GM12801 (cell line): ENCODE data around the gene TAF1D.

Source experiments
- CTCF ChIP-seq: IDR thresholded peaks from one replicate; pipeline ENCODE4 v1.5.1; 2011; ENCODE audit warnings: control low read depth; ENCODE audit not compliant: insufficient read length; ENCODE audit errors: extremely low read depth

Gene TAF1D

GRCh38 chr11:93773601-93774200 is 32.4 kb upstream of the TAF1D start:
- no peak for TF ChIP-seq CTCF

- no peak for TF ChIP-seq CTCF
Measured at GRCh38 chr11:93773045-93773477, 31.8 kb upstream of the TAF1D start.

- TF ChIP-seq CTCF = no peak
Measured at GRCh38 chr11:93772123-93772522, 30.8 kb upstream of the TAF1D start.

- no peak for TF ChIP-seq CTCF
Measured at GRCh38 chr11:93770160-93770559, 28.9 kb upstream of the TAF1D start.

GRCh38 chr11:93767018-93767417 is 25.7 kb upstream of the TAF1D start:
- no peak for TF ChIP-seq CTCF

GRCh38 chr11:93766504-93766903 is 25.2 kb upstream of the TAF1D start:
- no peak for TF ChIP-seq CTCF

- no peak for TF ChIP-seq CTCF
Measured at GRCh38 chr11:93765551-93765950, 24.3 kb upstream of the TAF1D start.

GRCh38 chr11:93761910-93762309 is 20.6 kb upstream of the TAF1D start:
- no peak for TF ChIP-seq CTCF
